Neutrophil (primary cell): ENCODE data around the gene MRC1.

Source experiments
- H3K27ac ChIP-seq: fragments of 200-600 bp; sonication (generic); 2 replicates; pipeline ENCODE4 v1.5.1; 2016; ENCODE audit warnings: mild to moderate bottlenecking, moderate library complexity
- H3K27me3 ChIP-seq: fragments of 200-600 bp; sonication (generic); 2 replicates; pipeline ENCODE4 v1.6.0; 2016; ENCODE audit warnings: mild to moderate bottlenecking
- H3K36me3 ChIP-seq: fragments of 200-600 bp; sonication (generic); 2 replicates; pipeline ENCODE4 v1.5.1; 2017
- H3K4me1 ChIP-seq, 2 experiments: fragments of 200-600 bp in 1 of 2; sonication (generic) in 1 of 2; 1 replicate in 1 of 2; 2 replicates in 1 of 2; pipeline versions ENCODE4 v1.5.1 to v1.6.1; 2013 to 2016; ENCODE audit warnings: low read depth in 1 of 2, low read length in 1 of 2, mild to moderate bottlenecking in 1 of 2, moderate library complexity in 1 of 2; ENCODE audit not compliant: control insufficient read depth in 1 of 2, insufficient read depth in 1 of 2
- H3K4me3 ChIP-seq, 2 experiments: fragments of 200-600 bp in 1 of 2; sonication (generic) in 1 of 2; 1 replicate in 1 of 2; 2 replicates in 1 of 2; pipeline ENCODE4 v1.5.1; 2013 to 2016; ENCODE audit warnings: low read depth in 1 of 2, low read length in 1 of 2, mild to moderate bottlenecking in 1 of 2, moderate library complexity in 1 of 2
- H3K9me3 ChIP-seq: fragments of 200-600 bp; sonication (generic); 2 replicates; pipeline ENCODE4 v1.5.1; 2016
- CTCF ChIP-seq: fragments of 200-600 bp; sonication (generic); IDR thresholded peaks from 2 replicates; pipeline ENCODE4 v1.5.1; 2016; ENCODE audit warnings: antibody characterized with exemption

Gene MRC1

GRCh38 chr10:17817316-17817715 is 8.2 kb downstream of the MRC1 start:
- Histone ChIP-seq H3K4me1 (no peaks in the 10 kb centered on the region), H3K27me3 (no peaks in the 10 kb centered on the region), H3K9me3 (no peaks in the 10 kb centered on the region), H3K4me3 (no peak overlapping the region), H3K36me3 (no peaks in the 10 kb centered on the region), H3K27ac (no peak overlapping the region)
- TF ChIP-seq CTCF, result no peak

- Histone ChIP-seq H3K27ac (no peak overlapping the region), H3K36me3 (no peaks in the 10 kb centered on the region), H3K4me3 (no peak overlapping the region), H3K9me3 (no peaks in the 10 kb centered on the region), H3K27me3 (no peaks in the 10 kb centered on the region), H3K4me1 (no peaks in the 10 kb centered on the region)
- TF ChIP-seq CTCF, result no peak
These were observed 8.6 kb downstream of the MRC1 start for GRCh38 chr10:17817790-17818189.

GRCh38 chr10:17819836-17820235 is 10.7 kb downstream of the MRC1 start:
- no peak overlapping the region for H3K4me3 ChIP-seq
- no peaks in the 10 kb centered on the region for H3K27me3 ChIP-seq
- H3K27ac ChIP-seq, result no peak overlapping the region
- H3K4me1 ChIP-seq, result no peaks in the 10 kb centered on the region
- TF ChIP-seq CTCF, result no peak
- no peaks in the 10 kb centered on the region for H3K36me3 ChIP-seq
- H3K9me3 ChIP-seq, result no peaks in the 10 kb centered on the region

GRCh38 chr10:17820943-17821342 is 11.8 kb downstream of the MRC1 start:
- Histone ChIP-seq H3K27me3 (no peaks in the 10 kb centered on the region), H3K4me3 (no peak overlapping the region), H3K27ac (no peak overlapping the region), H3K4me1 (no peaks in the 10 kb centered on the region), H3K9me3 (no peaks in the 10 kb centered on the region), H3K36me3 (no peaks in the 10 kb centered on the region)
- TF ChIP-seq CTCF, result no peak

GRCh38 chr10:17821893-17822292 is 12.7 kb downstream of the MRC1 start:
- Histone ChIP-seq H3K36me3 (no peaks in the 10 kb centered on the region), H3K4me3 (no peak overlapping the region), H3K9me3 (no peaks in the 10 kb centered on the region), H3K27ac (no peak overlapping the region), H3K4me1 (no peaks in the 10 kb centered on the region), H3K27me3 (no peaks in the 10 kb centered on the region)
- TF ChIP-seq CTCF, result no peak

GRCh38 chr10:17831341-17831740 is 22.2 kb downstream of the MRC1 start:
- no peak overlapping the region for H3K4me3 ChIP-seq
- no peak for TF ChIP-seq CTCF

More at GRCh38 chr10:17831341-17831740, 22.2 kb downstream of the MRC1 start:
- Histone ChIP-seq H3K27me3 (peaks cover 15% of the 10 kb centered on the region), H3K27ac (no peak overlapping the region), H3K9me3 (no peaks in the 10 kb centered on the region), H3K36me3 (no peaks in the 10 kb centered on the region), H3K4me1 (no peaks in the 10 kb centered on the region)
